Esophagus squamous epithelium (tissue), 4 donors: ENCODE results near the gene C1QTNF1.

ENCODE experiments used
- POLR2A ChIP-seq, 4 donors: fragments of 450-650 bp; IDR thresholded peaks; one replicate each; pipeline ENCODE4 v1.6.1; 2017; ENCODE audit warnings: antibody characterized with exemption in 4 of 4, mild to moderate bottlenecking in 4 of 4, moderate library complexity in 3 of 4
- TF ChIP-seq, protein P1 (sequence below), 6 experiments: fragments of 450-650 bp in 4 of 6; fragments of 200-600 bp in 2 of 6; sonication (generic) in 2 of 6; IDR thresholded peaks; one replicate each; pipeline ENCODE4 v1.5.1; 2016 to 2019; ENCODE audit warnings: antibody characterized with exemption in 6 of 6, mild to moderate bottlenecking in 4 of 6, moderate library complexity in 4 of 6

GRCh38 chr17:79075861-79076406, 52.0 kb downstream of the C1QTNF1 start:
- no peak for TF ChIP-seq POLR2A (IDR thresholded peaks at IDR 0.05)
- TF ChIP-seq, protein P1, sequence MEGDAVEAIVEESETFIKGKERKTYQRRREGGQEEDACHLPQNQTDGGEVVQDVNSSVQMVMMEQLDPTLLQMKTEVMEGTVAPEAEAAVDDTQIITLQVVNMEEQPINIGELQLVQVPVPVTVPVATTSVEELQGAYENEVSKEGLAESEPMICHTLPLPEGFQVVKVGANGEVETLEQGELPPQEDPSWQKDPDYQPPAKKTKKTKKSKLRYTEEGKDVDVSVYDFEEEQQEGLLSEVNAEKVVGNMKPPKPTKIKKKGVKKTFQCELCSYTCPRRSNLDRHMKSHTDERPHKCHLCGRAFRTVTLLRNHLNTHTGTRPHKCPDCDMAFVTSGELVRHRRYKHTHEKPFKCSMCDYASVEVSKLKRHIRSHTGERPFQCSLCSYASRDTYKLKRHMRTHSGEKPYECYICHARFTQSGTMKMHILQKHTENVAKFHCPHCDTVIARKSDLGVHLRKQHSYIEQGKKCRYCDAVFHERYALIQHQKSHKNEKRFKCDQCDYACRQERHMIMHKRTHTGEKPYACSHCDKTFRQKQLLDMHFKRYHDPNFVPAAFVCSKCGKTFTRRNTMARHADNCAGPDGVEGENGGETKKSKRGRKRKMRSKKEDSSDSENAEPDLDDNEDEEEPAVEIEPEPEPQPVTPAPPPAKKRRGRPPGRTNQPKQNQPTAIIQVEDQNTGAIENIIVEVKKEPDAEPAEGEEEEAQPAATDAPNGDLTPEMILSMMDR (IDR thresholded peaks at IDR 0.05) = no peak
